KG1 (cell line): ENCODE data around the gene TXLNA.

Experiments
- DNase-seq: peaks from one replicate; lab custom pipeline; 2025; lab: John Stamatoyannopoulos, UW

Gene TXLNA

GRCh38 chr1:32215629-32216480, 36.4 kb downstream of the TXLNA start:
- peak; percentile 27 for DNase-seq

DNA sequence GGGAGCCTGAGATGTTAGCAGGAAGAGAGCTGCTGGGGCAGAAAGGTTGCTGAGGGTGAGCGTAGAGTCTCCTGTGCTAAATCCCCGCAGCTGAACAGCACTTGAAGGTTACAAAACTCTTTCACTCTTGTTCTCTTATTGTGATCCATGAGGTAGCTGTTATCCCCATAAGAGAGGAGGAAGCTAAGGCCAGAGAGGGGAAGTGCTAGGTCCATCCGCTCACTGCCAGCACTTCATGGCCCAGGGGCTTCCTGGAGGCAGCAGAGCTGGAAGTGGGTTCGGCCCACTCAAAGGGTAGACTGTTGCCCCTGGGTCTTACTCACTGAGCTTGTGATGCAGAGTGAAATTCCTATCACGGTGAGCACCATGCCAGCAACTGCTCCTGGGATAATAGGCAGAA, 37.1 kb downstream of the TXLNA start:
- DNase-seq = no peak

- no peak for DNase-seq
These were observed 39.5 kb downstream of the TXLNA start for GRCh38 chr1:32219022-32219421.

- no peak for DNase-seq
These were observed 41.5 kb downstream of the TXLNA start for GRCh38 chr1:32220746-32221580.

DNA sequence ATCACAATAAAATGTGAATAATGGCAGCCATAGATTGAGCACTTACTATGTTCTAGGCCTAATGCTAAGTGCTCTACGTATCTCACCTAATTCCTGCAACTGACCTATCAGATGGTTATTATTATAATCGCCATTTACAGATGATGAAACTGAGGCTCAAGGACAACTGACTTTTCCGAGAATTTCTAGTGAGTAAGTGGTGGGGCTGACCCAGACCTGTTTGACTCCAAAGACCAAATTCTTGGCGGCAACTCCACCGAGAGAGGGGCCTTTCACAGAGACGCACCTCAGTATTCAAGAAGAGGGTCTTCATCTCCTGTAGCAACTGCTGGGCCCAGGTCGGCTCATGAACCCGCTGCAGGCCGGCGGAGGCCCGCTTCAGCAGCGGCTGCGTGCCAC, 42.1 kb downstream of the TXLNA start:
- no peak for DNase-seq

GRCh38 chr1:32221980-32222755, 42.7 kb downstream of the TXLNA start, which contains the start of the genes EIF3I and TMEM234:
TSS of gene EIF3I (plus strand) at chr1:32222407. CDS start at chr1:32222442, 35 bp downstream.
TSS of gene TMEM234 (minus strand) at chr1:32222353. CDS start at chr1:32222322, 31 bp downstream.
- peak; percentile 65 for DNase-seq

DNA sequence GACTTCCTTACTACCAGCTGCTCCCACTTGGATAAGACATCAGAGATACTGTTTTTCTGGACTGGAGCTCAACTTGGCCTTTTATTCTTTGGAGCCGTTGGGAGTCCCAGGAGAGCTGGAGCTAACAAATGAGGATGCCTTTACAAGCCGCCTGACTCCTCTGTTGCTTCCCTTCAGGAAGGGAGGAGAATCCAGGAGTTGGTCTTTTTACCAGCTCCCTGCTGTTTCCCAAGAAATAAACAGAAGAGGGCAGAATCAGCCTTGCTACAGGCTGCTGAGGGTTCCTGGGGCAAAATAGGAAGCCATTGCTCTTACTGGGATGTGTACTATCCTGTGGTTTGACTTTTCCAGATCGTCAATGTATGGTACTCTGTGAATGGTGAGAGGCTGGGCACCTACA, 44.2 kb downstream of the TXLNA start:
- no peak for DNase-seq

- DNase-seq = no peak
These were observed 44.8 kb downstream of the TXLNA start for GRCh38 chr1:32224285-32224684.

GRCh38 chr1:32228771-32229170, 49.3 kb downstream of the TXLNA start:
- DNase-seq = no peak

GRCh38 chr1:32231843-32232432, 52.5 kb downstream of the TXLNA start:
- DNase-seq = no peak

GRCh38 chr1:32232558-32233304, 53.3 kb downstream of the TXLNA start:
- no peak for DNase-seq

- DNase-seq = no peak
These were observed 55.3 kb downstream of the TXLNA start for GRCh38 chr1:32234792-32235191.

- DNase-seq = no peak
These were observed 59.9 kb downstream of the TXLNA start for GRCh38 chr1:32239337-32239736.

GRCh38 chr1:32239790-32240139, 60.3 kb downstream of the TXLNA start:
- no peak for DNase-seq

GRCh38 chr1:32240140-32240951, 60.9 kb downstream of the TXLNA start:
- no peak for DNase-seq

GRCh38 chr1:32241001-32241763, 61.7 kb downstream of the TXLNA start:
- DNase-seq = no peak

DNA sequence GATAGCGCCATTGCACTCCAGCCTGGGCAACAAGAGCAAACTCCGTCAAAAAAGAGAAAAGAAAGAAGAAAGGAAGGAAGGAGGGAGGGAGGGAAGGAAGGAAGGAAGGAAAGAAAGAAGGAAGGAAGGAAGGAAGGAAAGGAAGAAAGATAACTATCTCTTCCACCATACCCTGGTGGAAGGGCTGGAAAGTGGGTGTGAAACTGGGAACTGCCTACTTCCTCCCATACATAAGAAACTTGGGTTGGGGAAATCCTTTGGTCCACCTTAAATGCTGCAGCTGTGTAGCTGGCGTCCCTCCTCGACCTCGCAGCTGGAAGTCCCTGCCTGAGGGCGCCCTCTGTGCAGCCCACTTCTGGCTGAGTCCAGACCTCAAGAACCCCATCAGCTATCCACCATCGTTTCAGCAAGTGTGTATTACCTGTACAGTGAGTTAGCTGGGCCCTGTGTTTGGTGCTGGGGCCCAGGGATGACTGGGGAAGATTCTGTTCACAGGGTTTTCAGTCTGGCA, 62.9 kb downstream of the TXLNA start:
- DNase-seq = no peak

DNA sequence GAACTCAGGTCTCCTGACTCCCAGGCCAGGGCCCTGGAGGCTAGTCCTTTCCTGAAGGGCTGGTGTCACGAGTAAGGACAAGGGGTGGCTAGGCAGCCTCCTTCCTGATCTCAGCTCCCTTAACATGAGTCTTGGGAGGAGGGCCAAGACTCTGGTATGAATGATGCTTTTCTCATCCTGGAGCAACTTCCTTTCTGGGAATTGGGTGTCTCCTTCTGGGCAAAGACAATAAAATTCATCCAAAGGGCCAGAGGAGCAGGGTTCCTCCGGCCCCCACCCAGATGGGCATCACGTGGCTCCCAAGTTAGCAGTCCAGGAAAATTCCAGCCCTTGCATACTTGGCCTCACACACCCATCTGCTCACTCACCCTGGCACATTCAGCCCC, 67.4 kb downstream of the TXLNA start, which contains the start of gene FAM167B:
Gene FAM167B (plus strand): TSS at position 335 of the 386 bp plus-strand sequence. CDS start 200 bp downstream, outside the sequence.
- no peak for DNase-seq

GRCh38 chr1:32247452-32247851, 68.0 kb downstream of the TXLNA start:
- no peak for DNase-seq
